ENCODE measurements around the gene SPOP. TPM values are rescaled to one million over a fixed set of nuclear protein-coding genes. Genes with fewer than 3 reads are reported as not detected.

Gene SPOP
- total and polyA plus RNA-seq, 11 donors, result 28.5 to 96.1 (median 60.4) TPM

GRCh38 chr17:49629447-49629846 lies 48.5 kb downstream of the SPOP start:
- Histone ChIP-seq H3K36me3 (peaks cover 0 to 8% (median 0%) of the 10 kb centered on the region in 9 donors), H3K27ac (peak overlapping the region in 10 of 12 donors; percentile 23 to 67 (median 38)), H3K9me3 (no peaks in the 10 kb centered on the region), H3K4me3 (no peak overlapping the region), H3K4me1 (peaks cover 12 to 99% (median 70%) of the 10 kb centered on the region in 12 donors), H3K27me3 (no peaks in the 10 kb centered on the region)
- intact Hi-C loops (cut with DNase I), result loop anchor here in 1 of 10 donors (5.0 kb wide), 1 partner anchor 33 kb away; no protein-coding TSS in a partner anchor
- DNase-seq, result no peak
- ATAC-seq, result no peak
- no peak for TF ChIP-seq CTCF (IDR thresholded peaks at IDR 0.05)
- TF ChIP-seq POLR2A (IDR thresholded peaks at IDR 0.05), result no peak

DNA sequence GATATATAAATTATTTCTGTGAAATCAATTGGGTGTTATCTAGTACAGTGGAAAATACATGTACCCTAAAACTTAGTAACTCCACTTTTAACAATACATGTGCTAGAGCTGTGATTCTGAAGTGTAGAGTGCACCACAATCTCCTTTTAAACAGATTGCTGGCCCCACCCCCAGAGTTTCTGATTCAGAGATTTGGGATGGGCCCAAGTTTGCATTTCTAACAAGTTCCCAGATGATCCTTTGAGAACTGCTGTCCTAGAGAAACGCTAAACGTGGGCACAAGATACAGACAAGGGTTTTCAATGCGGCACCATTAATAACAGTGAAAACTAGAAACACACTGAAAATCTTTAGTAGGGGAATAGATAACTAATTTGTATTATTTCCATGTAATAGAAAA lies 53.0 kb downstream of the SPOP start:
- no peaks in the 10 kb centered on the region for H3K9me3 ChIP-seq
- 40 to 57% (median 52%) methylated on average over 3 of the region's 3 CpGs for WGBS, 4 donors
- no peak overlapping the region for H3K4me3 ChIP-seq
- peaks cover 0 to 38% (median 27%) of the 10 kb centered on the region in 9 donors for H3K36me3 ChIP-seq
- DNase-seq, result no peak
- no peak for TF ChIP-seq POLR2A (IDR thresholded peaks at IDR 0.05)
- TF ChIP-seq CTCF (IDR thresholded peaks at IDR 0.05), result no peak
- intact Hi-C loops (cut with DNase I), result loop anchor here in 1 of 10 donors (5.0 kb wide), 1 partner anchor 37 kb away; no protein-coding TSS in a partner anchor
- H3K4me1 ChIP-seq, result peaks cover 4 to 76% (median 38%) of the 10 kb centered on the region in 12 donors
- H3K27me3 ChIP-seq, result no peaks in the 10 kb centered on the region
- ATAC-seq, result peak in 2 of 4 donors; percentile 31 to 46
- peak overlapping the region in 1 of 12 donors; percentile 73 for H3K27ac ChIP-seq

DNA sequence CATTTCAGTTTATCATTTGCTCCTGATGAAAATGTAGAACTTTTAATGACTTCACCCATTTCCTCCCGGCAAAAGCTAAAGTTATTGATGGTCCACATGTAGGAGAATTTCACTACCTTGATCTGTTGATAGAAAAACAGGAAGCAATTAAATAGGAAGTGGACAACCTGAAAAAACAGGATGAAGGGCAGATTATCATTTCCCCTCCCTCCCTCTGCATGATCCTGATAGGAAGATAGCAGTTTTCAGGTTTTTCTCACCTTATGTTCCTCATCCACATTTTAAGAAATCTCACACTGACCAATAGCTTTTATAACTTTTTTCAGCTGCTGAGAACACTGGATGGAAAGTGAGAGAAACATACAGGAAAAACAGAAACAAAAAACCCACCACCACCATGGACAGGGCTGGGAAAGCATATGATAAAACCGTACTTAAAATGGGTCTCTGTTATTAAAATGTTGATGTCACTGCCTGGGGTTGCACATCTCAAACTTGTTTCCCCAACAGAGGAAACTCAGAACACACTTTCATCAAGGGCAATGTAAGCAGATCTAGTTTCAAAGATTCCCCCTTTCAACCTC lies 55.9 kb downstream of the SPOP start:
- Histone ChIP-seq H3K36me3 (peaks cover 0 to 65% (median 54%) of the 10 kb centered on the region in 9 donors), H3K9me3 (no peaks in the 10 kb centered on the region), H3K27me3 (no peaks in the 10 kb centered on the region), H3K4me3 (no peak overlapping the region), H3K27ac (peak overlapping the region in 8 of 12 donors; percentile 23 to 73 (median 43)), H3K4me1 (peaks cover 0 to 66% (median 30%) of the 10 kb centered on the region in 12 donors)
- ATAC-seq, result no peak
- no peak for DNase-seq
- TF ChIP-seq POLR2A (IDR thresholded peaks at IDR 0.05), result no peak
- TF ChIP-seq CTCF (IDR thresholded peaks at IDR 0.05), result no peak
- intact Hi-C loops (cut with DNase I), result no loop called here
- 47 to 63% (median 56%) methylated on average over 2 of the region's 2 CpGs for WGBS, 4 donors

GRCh38 chr17:49621420-49621819 lies 56.5 kb downstream of the SPOP start:
- no peak for TF ChIP-seq CTCF (IDR thresholded peaks at IDR 0.05)
- TF ChIP-seq POLR2A (IDR thresholded peaks at IDR 0.05), result no peak
- no peaks in the 10 kb centered on the region for H3K27me3 ChIP-seq
- peak overlapping the region in 9 of 12 donors; percentile 11 to 73 (median 41) for H3K27ac ChIP-seq
- H3K36me3 ChIP-seq, result peaks cover 0 to 67% (median 54%) of the 10 kb centered on the region in 9 donors
- H3K4me3 ChIP-seq, result no peak overlapping the region
- no peaks in the 10 kb centered on the region for H3K9me3 ChIP-seq
- peaks cover 0 to 66% (median 34%) of the 10 kb centered on the region in 12 donors for H3K4me1 ChIP-seq
- ATAC-seq (peak in 2 of 4 donors; percentile 35 to 46), DNase-seq (no peak)
- intact Hi-C loops (cut with DNase I), result no loop called here
